AG04450 (cell line): Measurements from ENCODE around the gene GMDS. TPM values are rescaled to one million over a fixed set of nuclear protein-coding genes. Genes with fewer than 3 reads are reported as not detected.

Experiments
- CTCF ChIA-PET: fragments of 300-600, 350-600 bp; formaldehyde crosslinking; extraction: SDS; loops from one replicate; lab custom pipeline; 2022; ENCODE audit warnings: antibody characterized with exemption, inconsistent platforms; lab: Charles Lee
- POLR2A ChIA-PET: fragments of 350-600 bp; formaldehyde crosslinking; extraction: SDS; loops from one replicate; lab custom pipeline; 2021; ENCODE audit warnings: antibody characterized with exemption, inconsistent platforms; lab: Yijun Ruan, JAX
- DNase-seq: peaks from one replicate; pipeline ENCODE4 v3.0.0-alpha.2; 2011; ENCODE audit warnings: low read depth, low spot score
- H3K27ac ChIP-seq: one replicate; pipeline ENCODE4 v1.5.1; 2012; ENCODE audit warnings: low read depth, low read length, control low read depth
- H3K27me3 ChIP-seq: one replicate; pipeline ENCODE4 v1.6.0; 2012; ENCODE audit warnings: low read length; ENCODE audit not compliant: control insufficient read depth, insufficient read depth
- H3K4me3 ChIP-seq: 2 replicates; pipeline ENCODE4 v1.5.1; 2011; ENCODE audit warnings: mild to moderate bottlenecking, low read depth, low read length, control low read depth
- H3K9me3 ChIP-seq: 2 replicates; pipeline ENCODE4 v1.5.1; 2012; ENCODE audit warnings: low read length; ENCODE audit not compliant: control insufficient read depth, insufficient read depth
- polyA plus RNA-seq: library from polyadenylated mRNA; depleted of rRNA; stranded (reverse); fragments of >200 nt; gene quantifications from 2 replicates; pipeline ENCODE4 v1.2.3, GENCODE V29; 2011
- TF ChIP-seq, protein P1 (sequence below): IDR thresholded peaks from 2 replicates; pipeline ENCODE4 v1.5.1; 2011; ENCODE audit warnings: low read depth, low read length, control low read depth, inconsistent platforms

GMDS gene
- polyA plus RNA-seq, 1 experiment, result 26.4 TPM

DNA sequence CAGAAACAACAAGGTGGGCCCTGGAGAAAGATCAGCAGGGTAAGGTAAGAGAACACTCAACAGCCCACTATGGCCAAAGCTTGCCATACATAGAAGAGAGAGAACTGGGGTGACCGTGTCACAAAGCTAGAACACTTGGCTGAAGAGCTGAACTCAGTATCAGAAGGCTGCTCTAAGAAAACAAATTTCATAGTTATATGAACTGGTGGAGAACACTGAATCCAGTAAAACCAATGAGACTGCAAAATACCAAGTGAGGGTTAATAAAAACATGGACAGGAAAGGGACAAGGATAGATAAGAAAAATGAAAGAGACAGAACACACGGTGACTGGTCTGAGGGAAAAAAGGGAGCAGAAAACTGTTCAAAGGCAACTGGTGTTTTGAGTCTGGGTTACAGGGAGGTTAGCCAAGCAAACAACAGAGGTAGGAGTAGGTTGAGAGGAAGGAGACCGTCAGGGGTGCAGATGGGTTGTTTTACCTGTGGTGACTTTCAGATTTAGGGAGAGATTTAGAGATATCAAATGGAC lies 56.5 kb downstream of the GMDS start:
- TF ChIP-seq, protein P1, sequence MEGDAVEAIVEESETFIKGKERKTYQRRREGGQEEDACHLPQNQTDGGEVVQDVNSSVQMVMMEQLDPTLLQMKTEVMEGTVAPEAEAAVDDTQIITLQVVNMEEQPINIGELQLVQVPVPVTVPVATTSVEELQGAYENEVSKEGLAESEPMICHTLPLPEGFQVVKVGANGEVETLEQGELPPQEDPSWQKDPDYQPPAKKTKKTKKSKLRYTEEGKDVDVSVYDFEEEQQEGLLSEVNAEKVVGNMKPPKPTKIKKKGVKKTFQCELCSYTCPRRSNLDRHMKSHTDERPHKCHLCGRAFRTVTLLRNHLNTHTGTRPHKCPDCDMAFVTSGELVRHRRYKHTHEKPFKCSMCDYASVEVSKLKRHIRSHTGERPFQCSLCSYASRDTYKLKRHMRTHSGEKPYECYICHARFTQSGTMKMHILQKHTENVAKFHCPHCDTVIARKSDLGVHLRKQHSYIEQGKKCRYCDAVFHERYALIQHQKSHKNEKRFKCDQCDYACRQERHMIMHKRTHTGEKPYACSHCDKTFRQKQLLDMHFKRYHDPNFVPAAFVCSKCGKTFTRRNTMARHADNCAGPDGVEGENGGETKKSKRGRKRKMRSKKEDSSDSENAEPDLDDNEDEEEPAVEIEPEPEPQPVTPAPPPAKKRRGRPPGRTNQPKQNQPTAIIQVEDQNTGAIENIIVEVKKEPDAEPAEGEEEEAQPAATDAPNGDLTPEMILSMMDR, result no peak
- no peak overlapping the region for H3K27ac ChIP-seq
- CTCF ChIA-PET, result no interaction called here
- POLR2A ChIA-PET, result no interaction called here
- no peak overlapping the region for H3K4me3 ChIP-seq
- no peaks in the 10 kb centered on the region for H3K27me3 ChIP-seq
- DNase-seq, result no peak
- H3K9me3 ChIP-seq, result peaks cover 18% of the 10 kb centered on the region

DNA sequence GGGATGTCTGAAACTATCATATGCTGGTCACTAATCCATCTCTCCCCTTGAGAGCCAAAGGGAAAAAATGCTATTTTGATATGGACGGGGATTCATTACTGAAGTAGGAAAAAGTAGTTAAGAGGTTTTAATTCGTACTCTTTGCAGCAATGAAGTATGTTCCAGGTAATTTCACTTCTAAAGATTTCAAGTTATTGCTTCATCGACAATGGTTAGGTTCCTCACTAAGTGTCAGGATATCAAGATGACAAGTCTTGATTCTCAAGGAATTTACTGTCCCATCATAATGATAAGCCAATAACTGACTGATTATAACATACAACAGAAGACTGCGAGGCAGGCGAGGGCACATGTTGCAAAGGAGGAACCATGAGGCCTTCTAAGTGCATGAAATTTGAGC lies 57.0 kb downstream of the GMDS start:
- ChIA-PET CTCF (no interaction called here), POLR2A (no interaction called here)
- Histone ChIP-seq H3K9me3 (peaks cover 18% of the 10 kb centered on the region), H3K27ac (no peak overlapping the region), H3K4me3 (no peak overlapping the region), H3K27me3 (no peaks in the 10 kb centered on the region)
- TF ChIP-seq, protein P1, result no peak
- no peak for DNase-seq

DNA sequence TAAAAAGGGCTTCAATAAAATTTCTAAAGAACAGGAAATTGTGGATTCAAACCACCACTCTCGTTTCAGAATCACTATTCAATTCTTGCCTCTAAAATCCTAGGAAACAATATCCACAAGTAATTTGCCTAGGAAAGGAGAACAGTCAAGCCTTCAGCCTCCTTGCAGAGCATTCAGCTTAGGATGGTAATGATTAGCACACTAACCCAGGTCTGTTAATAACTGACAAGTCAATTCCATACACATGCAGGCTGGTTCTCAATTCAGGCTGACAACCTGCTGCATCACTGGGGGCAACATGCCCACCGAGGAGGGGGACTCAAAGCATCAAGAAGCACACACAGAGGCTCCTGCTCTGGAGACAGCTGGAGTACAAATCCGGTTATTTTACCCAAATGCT lies 57.6 kb downstream of the GMDS start:
- ChIA-PET CTCF (no interaction called here), POLR2A (no interaction called here)
- H3K9me3 ChIP-seq, result peaks cover 18% of the 10 kb centered on the region
- H3K27me3 ChIP-seq, result no peaks in the 10 kb centered on the region
- DNase-seq, result no peak
- H3K4me3 ChIP-seq, result no peak overlapping the region
- H3K27ac ChIP-seq, result no peak overlapping the region
- TF ChIP-seq, protein P1, result no peak

DNA sequence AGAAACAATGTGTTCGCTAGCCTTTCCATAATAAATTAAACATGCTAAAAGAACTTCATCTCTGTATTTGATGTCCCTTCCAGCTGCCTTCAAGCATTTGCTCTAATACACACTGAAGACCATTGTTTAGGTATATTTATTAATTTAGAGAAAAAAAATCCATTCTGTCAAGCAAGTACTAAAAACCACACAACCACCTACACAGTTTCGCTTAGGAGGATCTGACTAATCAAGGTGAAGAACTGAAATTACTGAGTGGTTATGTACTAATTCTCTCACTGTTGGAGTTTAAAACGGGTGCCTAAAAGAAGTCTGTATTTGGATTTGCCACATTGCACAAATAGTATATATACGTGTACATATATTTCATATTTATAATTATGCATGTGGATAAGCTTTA lies 58.9 kb downstream of the GMDS start:
- ChIA-PET CTCF (interaction anchor here (0.5 to 0.8 kb wide), 2 partner anchors 9 to 82 kb away, joined by 3 to 5 read pairs; no protein-coding TSS in a partner anchor), POLR2A (no interaction called here)
- DNase-seq, result no peak
- TF ChIP-seq, protein P1, result no peak
- H3K27ac ChIP-seq, result no peak overlapping the region
- no peak overlapping the region for H3K4me3 ChIP-seq
- no peaks in the 10 kb centered on the region for H3K27me3 ChIP-seq
- H3K9me3 ChIP-seq, result peaks cover 7% of the 10 kb centered on the region

DNA sequence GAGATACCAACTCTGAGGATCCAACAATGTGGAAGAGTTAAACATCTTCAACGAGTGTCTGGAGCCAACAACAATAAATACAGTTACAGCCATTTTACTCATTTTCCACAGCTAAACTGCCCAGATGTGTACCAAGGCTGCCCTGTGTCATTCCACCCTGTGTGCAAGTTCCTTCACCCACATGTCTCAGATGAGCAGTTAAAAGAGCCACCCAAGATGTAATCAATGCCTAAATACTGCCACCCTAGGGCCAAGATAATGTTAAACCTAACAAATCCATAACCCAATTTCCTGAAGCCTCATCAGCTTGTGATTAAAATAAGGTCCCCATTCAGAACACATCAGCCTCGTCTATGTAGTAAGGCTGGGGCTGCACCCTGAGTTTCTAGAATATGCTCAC lies 59.9 kb downstream of the GMDS start:
- Histone ChIP-seq H3K27ac (no peak overlapping the region), H3K9me3 (no peaks in the 10 kb centered on the region), H3K27me3 (no peaks in the 10 kb centered on the region), H3K4me3 (no peak overlapping the region)
- ChIA-PET POLR2A (no interaction called here), CTCF (no interaction called here)
- DNase-seq, result no peak
- TF ChIP-seq, protein P1, result no peak
